ENCODE results near the gene C11orf91. TPM values are rescaled to one million over a fixed set of nuclear protein-coding genes. Genes with fewer than 3 reads are reported as not detected.

The C11orf91 gene
- total RNA-seq, 1 donor from 2014 or later, result not detected

- H3F3A ChIP-seq (ENCODE audit: low read depth), result no peaks in the 10 kb centered on the region
- H3K4me3 ChIP-seq, result no peak overlapping the region
- no peak overlapping the region for H3K27ac Mint-ChIP-seq
- H2AFZ ChIP-seq (replicated peaks), result no peak overlapping the region
- no peak overlapping the region for H3K9ac ChIP-seq
- H3K27ac ChIP-seq, result no peak overlapping the region
- H3K4me1 ChIP-seq, result peaks cover 25% of the 10 kb centered on the region
- no peak for TF ChIP-seq EZH2phosphoT487 (IDR thresholded peaks at IDR 0.05)
- TF ChIP-seq, protein P1, sequence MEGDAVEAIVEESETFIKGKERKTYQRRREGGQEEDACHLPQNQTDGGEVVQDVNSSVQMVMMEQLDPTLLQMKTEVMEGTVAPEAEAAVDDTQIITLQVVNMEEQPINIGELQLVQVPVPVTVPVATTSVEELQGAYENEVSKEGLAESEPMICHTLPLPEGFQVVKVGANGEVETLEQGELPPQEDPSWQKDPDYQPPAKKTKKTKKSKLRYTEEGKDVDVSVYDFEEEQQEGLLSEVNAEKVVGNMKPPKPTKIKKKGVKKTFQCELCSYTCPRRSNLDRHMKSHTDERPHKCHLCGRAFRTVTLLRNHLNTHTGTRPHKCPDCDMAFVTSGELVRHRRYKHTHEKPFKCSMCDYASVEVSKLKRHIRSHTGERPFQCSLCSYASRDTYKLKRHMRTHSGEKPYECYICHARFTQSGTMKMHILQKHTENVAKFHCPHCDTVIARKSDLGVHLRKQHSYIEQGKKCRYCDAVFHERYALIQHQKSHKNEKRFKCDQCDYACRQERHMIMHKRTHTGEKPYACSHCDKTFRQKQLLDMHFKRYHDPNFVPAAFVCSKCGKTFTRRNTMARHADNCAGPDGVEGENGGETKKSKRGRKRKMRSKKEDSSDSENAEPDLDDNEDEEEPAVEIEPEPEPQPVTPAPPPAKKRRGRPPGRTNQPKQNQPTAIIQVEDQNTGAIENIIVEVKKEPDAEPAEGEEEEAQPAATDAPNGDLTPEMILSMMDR (IDR thresholded peaks at IDR 0.05), result no peak
- no peak for TF ChIP-seq EZH2 (IDR thresholded peaks at IDR 0.05)
- no peak for DNase-seq (ENCODE audit: low spot score)
- no peak overlapping the region for H3K4me2 ChIP-seq
- H3K27me3 ChIP-seq, result no peaks in the 10 kb centered on the region
- H3K79me2 ChIP-seq (ENCODE audit: low read depth), result no peaks in the 10 kb centered on the region
- peaks cover 40% of the 10 kb centered on the region for H3K4me1 Mint-ChIP-seq
- H3K9me3 ChIP-seq (ENCODE audit: low read depth), result no peaks in the 10 kb centered on the region
- no peaks in the 10 kb centered on the region for H3K36me3 ChIP-seq
- no peaks in the 10 kb centered on the region for H3K36me3 Mint-ChIP-seq
- H3K4me3 Mint-ChIP-seq, result no peak overlapping the region
- peaks cover 11% of the 10 kb centered on the region for H3K27me3 Mint-ChIP-seq (ENCODE audit: insufficient read depth, low read depth)
- no peaks in the 10 kb centered on the region for H4K20me1 ChIP-seq (ENCODE audit: low read depth)
- no peaks in the 10 kb centered on the region for H3K9me3 Mint-ChIP-seq
Observed at GRCh38 chr11:33690290-33691065, 10.1 kb downstream of the C11orf91 start.

DNA sequence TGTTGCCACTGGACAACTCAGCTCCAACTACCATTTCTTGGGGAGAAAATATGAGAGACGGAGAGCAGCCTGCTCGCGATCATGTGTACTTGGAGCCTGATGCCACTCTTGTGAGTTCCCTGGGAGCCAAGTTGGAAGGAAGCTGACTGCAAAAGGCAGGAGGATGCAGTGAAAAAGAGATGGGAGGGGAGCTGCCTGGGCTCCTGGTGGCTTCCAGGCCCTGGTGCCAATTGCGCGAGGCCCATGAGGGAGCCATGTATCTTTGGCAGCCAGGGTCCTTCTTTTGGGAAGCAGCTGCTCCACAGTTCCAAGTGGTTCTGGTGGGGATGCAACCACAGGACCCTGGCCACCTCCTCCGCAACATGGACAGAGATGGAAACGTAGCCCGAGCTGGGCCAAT lies 11.1 kb downstream of the C11orf91 start:
- no peak overlapping the region for H3K9ac ChIP-seq

DNA sequence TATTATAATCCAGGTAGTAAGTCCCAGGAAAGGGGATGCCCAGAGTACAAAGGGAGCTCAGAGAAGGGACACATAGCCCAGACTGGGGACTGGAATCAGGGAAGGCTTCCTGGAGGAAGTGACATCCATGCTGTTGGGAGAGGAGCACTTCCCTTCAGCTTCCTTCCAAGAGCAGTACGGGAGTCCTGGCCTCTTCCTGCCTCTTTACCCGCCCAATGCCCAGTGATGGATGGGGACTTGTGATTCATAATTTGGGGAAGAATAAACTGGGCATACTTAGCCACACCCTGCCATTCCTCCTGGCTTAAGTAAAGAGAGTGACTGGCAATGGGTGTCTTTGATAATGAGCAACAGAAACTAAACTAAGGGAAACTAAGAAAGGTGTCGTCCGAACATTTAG lies 11.5 kb downstream of the C11orf91 start:
- Histone ChIP-seq H3K4me3 (no peak overlapping the region), H4K20me1 (ENCODE audit: low read depth) (no peaks in the 10 kb centered on the region), H3K4me1 (peaks cover 25% of the 10 kb centered on the region), H3F3A (ENCODE audit: low read depth) (peaks cover 5% of the 10 kb centered on the region), H3K9ac (no peak overlapping the region), H3K27me3 (no peaks in the 10 kb centered on the region), H3K79me2 (ENCODE audit: low read depth) (no peaks in the 10 kb centered on the region), H3K9me3 (ENCODE audit: low read depth) (no peaks in the 10 kb centered on the region), H3K4me2 (no peak overlapping the region), H3K36me3 (no peaks in the 10 kb centered on the region), H2AFZ (replicated peaks) (no peak overlapping the region), H3K27ac (no peak overlapping the region)
- H3K27me3 Mint-ChIP-seq (ENCODE audit: insufficient read depth, low read depth), result peaks cover 9% of the 10 kb centered on the region
- no peak for DNase-seq (ENCODE audit: low spot score)
- H3K36me3 Mint-ChIP-seq, result no peaks in the 10 kb centered on the region
- H3K4me3 Mint-ChIP-seq, result no peak overlapping the region
- peaks cover 37% of the 10 kb centered on the region for H3K4me1 Mint-ChIP-seq
- no peak overlapping the region for H3K27ac Mint-ChIP-seq
- TF ChIP-seq EZH2 (IDR thresholded peaks at IDR 0.05) (no peak), EZH2phosphoT487 (IDR thresholded peaks at IDR 0.05) (no peak)
- TF ChIP-seq, protein P1 (IDR thresholded peaks at IDR 0.05), result no peak
- H3K9me3 Mint-ChIP-seq, result no peaks in the 10 kb centered on the region

More for the DNA sequence above, 11.1 kb downstream of the C11orf91 start:
- Histone ChIP-seq H2AFZ (replicated peaks) (no peak overlapping the region), H3K79me2 (ENCODE audit: low read depth) (no peaks in the 10 kb centered on the region), H4K20me1 (ENCODE audit: low read depth) (no peaks in the 10 kb centered on the region), H3K4me3 (no peak overlapping the region), H3K27ac (no peak overlapping the region), H3K27me3 (no peaks in the 10 kb centered on the region), H3K4me1 (peaks cover 21% of the 10 kb centered on the region), H3K36me3 (no peaks in the 10 kb centered on the region), H3K4me2 (no peak overlapping the region), H3F3A (ENCODE audit: low read depth) (peaks cover under 1% of the 10 kb centered on the region), H3K9me3 (ENCODE audit: low read depth) (no peaks in the 10 kb centered on the region)
- TF ChIP-seq EZH2 (IDR thresholded peaks at IDR 0.05), result no peak
- TF ChIP-seq, protein P1 (IDR thresholded peaks at IDR 0.05), result no peak
- TF ChIP-seq EZH2phosphoT487 (IDR thresholded peaks at IDR 0.05), result no peak
- peaks cover 35% of the 10 kb centered on the region for H3K4me1 Mint-ChIP-seq
- H3K27ac Mint-ChIP-seq, result no peak overlapping the region
- H3K36me3 Mint-ChIP-seq, result no peaks in the 10 kb centered on the region
- no peaks in the 10 kb centered on the region for H3K9me3 Mint-ChIP-seq
- peaks cover 9% of the 10 kb centered on the region for H3K27me3 Mint-ChIP-seq (ENCODE audit: insufficient read depth, low read depth)
- DNase-seq (ENCODE audit: low spot score), result no peak
- no peak overlapping the region for H3K4me3 Mint-ChIP-seq

Measured in neural progenitor cell (in vitro differentiated cells).